Choroid plexus epithelial cell (primary cell): ENCODE data around the gene VILL.

Experiments
- DNase-seq: peaks from one replicate; pipeline ENCODE4 v3.0.0-alpha.2; 2010; ENCODE audit warnings: low read depth
- H3K4me3 ChIP-seq: 2 replicates; pipeline ENCODE4 v1.5.1; 2011; ENCODE audit warnings: low read depth, mild to moderate bottlenecking, control low read depth, low read length, moderate library complexity
- CTCF ChIP-seq: conservative IDR thresholded peaks from 2 replicates; pipeline ENCODE4 v1.5.1; 2011; ENCODE audit warnings: low read depth, mild to moderate bottlenecking, control low read depth, inconsistent platforms, low read length, moderate library complexity

The VILL gene

GRCh38 chr3:37945156-37945806 lies 45.3 kb upstream of the VILL start:
- no peak overlapping the region for H3K4me3 ChIP-seq
- TF ChIP-seq CTCF: no peak
- DNase-seq: no peak

- H3K4me3 ChIP-seq: no peak overlapping the region
- TF ChIP-seq CTCF: no peak
- peak; percentile 61 for DNase-seq
Measured at GRCh38 chr3:37945807-37946530, 44.6 kb upstream of the VILL start.

DNA sequence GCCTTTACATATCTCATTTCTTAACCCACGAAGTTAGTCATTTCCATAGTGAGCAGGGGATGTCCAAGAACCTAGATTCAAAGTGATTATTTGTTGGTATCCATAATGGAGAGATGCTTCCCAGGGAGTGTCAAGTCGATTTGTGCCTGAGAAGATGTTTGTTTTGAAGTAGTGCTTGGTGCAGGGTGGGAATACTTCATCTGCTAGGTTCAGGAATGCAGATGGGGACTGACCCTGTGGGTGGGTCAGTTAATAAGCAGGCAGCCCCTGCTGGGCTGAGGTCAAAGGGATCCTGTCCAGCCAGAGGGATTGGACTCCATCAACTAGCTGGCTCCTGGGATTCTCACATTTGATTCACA lies 44.1 kb upstream of the VILL start:
- H3K4me3 ChIP-seq: no peak overlapping the region
- DNase-seq: peak; percentile 73
- no peak for TF ChIP-seq CTCF

DNA sequence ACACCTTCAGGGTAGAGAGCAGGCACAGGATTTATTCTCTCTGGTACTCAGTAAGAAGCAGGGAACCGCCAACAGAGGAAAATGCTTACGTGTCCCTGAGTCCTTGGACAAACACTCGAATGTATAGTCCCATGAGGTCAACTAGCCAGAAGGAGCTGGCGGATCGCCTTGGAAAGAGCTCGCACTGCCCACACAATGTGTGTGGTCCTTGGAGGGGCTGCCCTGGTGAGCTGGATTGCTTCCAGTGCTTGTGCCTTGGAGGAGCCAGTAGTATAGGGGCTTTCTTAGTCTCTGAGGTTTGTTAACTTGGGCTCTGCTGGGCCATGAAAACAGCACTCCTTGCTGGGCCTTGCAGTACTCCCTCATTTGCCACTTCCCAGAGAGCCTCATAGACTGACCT lies 40.7 kb upstream of the VILL start:
- peak; percentile 46 for DNase-seq
- no peak overlapping the region for H3K4me3 ChIP-seq
- TF ChIP-seq CTCF: peak; percentile 3

DNA sequence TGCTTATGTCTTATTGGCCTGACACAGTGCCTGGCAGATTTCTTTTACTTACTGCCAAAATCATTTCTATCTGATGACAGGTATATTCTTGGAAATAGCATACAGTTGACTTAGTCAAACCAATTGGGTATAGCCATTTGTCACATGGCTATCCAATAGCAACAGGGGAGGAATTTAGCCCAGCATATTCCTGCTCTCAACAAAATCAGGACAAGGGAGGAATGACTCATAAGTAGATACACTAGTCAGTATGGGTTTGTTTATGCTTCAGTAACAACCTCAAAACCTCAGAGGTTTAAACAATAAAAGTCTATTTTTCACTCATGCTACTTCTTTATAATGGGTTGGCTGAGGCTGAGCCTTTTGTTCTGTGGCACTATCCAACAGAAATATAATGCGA lies 38.0 kb upstream of the VILL start:
- no peak for TF ChIP-seq CTCF
- H3K4me3 ChIP-seq: no peak overlapping the region
- no peak for DNase-seq

DNA sequence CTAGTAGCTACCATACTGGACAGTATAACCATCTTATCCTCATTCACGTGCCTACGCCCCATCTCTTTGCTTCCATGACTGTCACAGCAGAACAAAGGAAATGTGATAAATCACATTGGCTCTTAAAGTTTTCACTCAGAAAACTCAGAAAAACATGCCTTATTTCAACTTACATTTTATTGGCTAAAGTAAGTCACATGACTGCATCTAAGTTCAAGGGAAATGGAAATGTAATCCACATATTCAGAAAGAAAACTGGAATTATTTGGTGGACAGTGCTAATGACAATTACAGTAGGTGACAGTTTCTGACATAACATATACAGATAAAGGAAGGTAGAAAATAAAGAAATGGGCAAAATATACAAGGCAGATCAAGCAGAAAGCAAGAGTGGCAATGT lies 37.4 kb upstream of the VILL start:
- no peak for TF ChIP-seq CTCF
- DNase-seq: no peak
- no peak overlapping the region for H3K4me3 ChIP-seq
